GM12878 (cell line): ENCODE measurements around the gene CLEC16A. TPM values are rescaled to one million over a fixed set of nuclear protein-coding genes. Genes with fewer than 3 reads are reported as not detected.

Experiments
- ATAC-seq: fragments of 200-7000 bp; cut with Tn5 transposase; 3 replicates; pipeline ENCODE4 v1.9.1; 2020; ENCODE audit warnings: mild to moderate bottlenecking, moderate library complexity
- BruUV-seq: library from RNA; stranded (reverse); fragments of 400-500 nt; replicated peaks from 2 replicates; lab custom pipeline; 2021; lab: Mats Ljungman, UMichigan
- CTCF ChIA-PET: fragments of 300-600 bp; sonication (Branson Sonifier 250); formaldehyde crosslinking; extraction: SDS; loops from one replicate; lab custom pipeline; 2021; ENCODE audit warnings: inconsistent platforms; lab: Yijun Ruan, JAX
- POLR2A ChIA-PET: fragments of 350-600 bp; formaldehyde crosslinking; extraction: SDS; loops from one replicate; lab custom pipeline; 2021; ENCODE audit warnings: inconsistent platforms; lab: Charles Lee
- RAD21 ChIA-PET: fragments of 300-600 bp; sonication (Branson Sonifier 250); formaldehyde crosslinking; loops from one replicate; lab custom pipeline; 2023; ENCODE audit warnings: antibody characterized with exemption; ENCODE audit not compliant: unreplicated experiment; lab: Charles Lee
- SMC1A ChIA-PET: fragments of 300-600 bp; sonication (Branson Sonifier 250); formaldehyde crosslinking; loops from one replicate; lab custom pipeline; 2023; ENCODE audit not compliant: unreplicated experiment, uncharacterized antibody; lab: Charles Lee
- DNase-seq: peaks from one replicate; pipeline ENCODE4 v3.0.0-alpha.2; 2011; ENCODE audit warnings: low read depth, low spot score
- FAIRE-seq: peaks from 3 replicates; lab custom pipeline; 2011; peaks lifted over from hg19 to GRCh38; lab: Jason Lieb, UNC
- H2AFZ ChIP-seq: 2 replicates; pipeline ENCODE4 v1.6.0; 2011; ENCODE audit warnings: low read depth, low read length, control low read depth; ENCODE audit not compliant: control insufficient read depth
- H3K27ac ChIP-seq: 2 replicates; pipeline ENCODE4 v1.5.1; 2011; ENCODE audit warnings: control low read depth; ENCODE audit not compliant: control insufficient read depth, insufficient read depth
- H3K27me3 ChIP-seq, 2 experiments: replicated peaks in 1 of 2; 2 replicates each; pipeline versions ENCODE4 v1.6.0 to v1.6.1; 2011; ENCODE audit warnings: low read length in 1 of 2; ENCODE audit not compliant: control insufficient read depth in 2 of 2, insufficient read depth in 2 of 2
- H3K36me3 ChIP-seq, 2 experiments: 2 replicates each; pipeline ENCODE4 v1.5.1; 2011; ENCODE audit warnings: low read length in 1 of 2; ENCODE audit not compliant: control insufficient read depth in 2 of 2, insufficient read depth in 2 of 2
- H3K4me1 ChIP-seq: 2 replicates; pipeline ENCODE4 v1.6.1; 2011; ENCODE audit warnings: mild to moderate bottlenecking, low read length, moderate library complexity, mixed read lengths; ENCODE audit not compliant: control insufficient read depth, insufficient read depth
- H3K4me2 ChIP-seq: 2 replicates; pipeline ENCODE4 v1.6.0; 2011; ENCODE audit warnings: control low read depth; ENCODE audit not compliant: control insufficient read depth, insufficient read depth
- H3K4me3 ChIP-seq: fragments of 200-600 bp; sonication (generic); 2 replicates; pipeline ENCODE4 v1.5.1; 2016
- H3K79me2 ChIP-seq: 2 replicates; pipeline ENCODE4 v1.6.0; 2011; ENCODE audit warnings: low read length; ENCODE audit not compliant: control insufficient read depth, insufficient read depth
- H3K9ac ChIP-seq: 2 replicates; pipeline ENCODE4 v1.8.0; 2011; ENCODE audit warnings: low read length, control low read depth, mixed read lengths; ENCODE audit not compliant: control insufficient read depth, insufficient read depth
- H3K9me3 ChIP-seq: replicated peaks from 3 replicates; pipeline ENCODE4 v1.5.1; 2011; ENCODE audit warnings: mild to moderate bottlenecking, low read length; ENCODE audit not compliant: control insufficient read depth, insufficient read depth
- H4K20me1 ChIP-seq: 2 replicates; pipeline ENCODE4 v1.6.0; 2011; ENCODE audit not compliant: control insufficient read depth, insufficient read depth
- ATF7 ChIP-seq: fragments of 450-650 bp; IDR thresholded peaks from 2 replicates; pipeline ENCODE4 v1.6.1; 2016; ENCODE audit warnings: low read depth, mild to moderate bottlenecking
- CEBPB ChIP-seq, 2 experiments: fragments of 150-350 bp in 1 of 2; IDR thresholded peaks; 2 replicates each; pipeline ENCODE4 v1.6.1; 2012 to 2014; ENCODE audit warnings: low read depth in 2 of 2, low read length in 2 of 2, borderline replicate concordance in 1 of 2, inconsistent platforms in 1 of 2
- CHD4 ChIP-seq: fragments of 200-600 bp; sonication (generic); IDR thresholded peaks from 2 replicates; pipeline ENCODE4 v1.6.1; 2016; ENCODE audit warnings: mild to moderate bottlenecking
- E4F1 ChIP-seq: fragments of 450-650 bp; IDR thresholded peaks from 2 replicates; pipeline ENCODE4 v1.6.1; 2018; ENCODE audit warnings: borderline replicate concordance, mild to moderate bottlenecking; ENCODE audit not compliant: partially characterized antibody
- ELK1 ChIP-seq: IDR thresholded peaks from 2 replicates; pipeline ENCODE4 v1.6.1; 2012; ENCODE audit warnings: low read depth, low read length, improper control_type of control experiment
- ESRRA ChIP-seq: IDR thresholded peaks from 2 replicates; pipeline ENCODE4 v1.6.1; 2012; ENCODE audit warnings: mild to moderate bottlenecking, low read length, improper control_type of control experiment
- NFIC ChIP-seq: IDR thresholded peaks from 2 replicates; pipeline ENCODE4 v1.6.1; 2012; ENCODE audit warnings: low read depth, mild to moderate bottlenecking, inconsistent platforms, low read length, moderate library complexity
- POLR2A ChIP-seq: IDR thresholded peaks from 2 replicates; pipeline ENCODE4 v1.6.1; 2011; ENCODE audit warnings: low read depth, mild to moderate bottlenecking, low read length
- RAD21 ChIP-seq: IDR thresholded peaks from 2 replicates; pipeline ENCODE4 v1.6.1; 2011; ENCODE audit warnings: mild to moderate bottlenecking, low read depth, low read length, moderate library complexity; ENCODE audit not compliant: insufficient read depth
- SKIL ChIP-seq: fragments of 450-650 bp; IDR thresholded peaks from 2 replicates; pipeline ENCODE4 v1.6.1; 2017; ENCODE audit warnings: mild to moderate bottlenecking, low read depth, inconsistent platforms; ENCODE audit not compliant: poor library complexity, severe bottlenecking
- SRF ChIP-seq, 2 experiments: IDR thresholded peaks; 2 replicates each; pipeline ENCODE4 v1.6.1; 2011; ENCODE audit warnings: low read depth in 2 of 2, low read length in 2 of 2, mild to moderate bottlenecking in 1 of 2, moderate library complexity in 1 of 2
- STAT1 ChIP-seq: fragments of 450-650 bp; conservative IDR thresholded peaks from 2 replicates; pipeline ENCODE4 v1.6.1; 2014; ENCODE audit warnings: antibody characterized with exemption, mild to moderate bottlenecking
- YY1 ChIP-seq: IDR thresholded peaks from 2 replicates; pipeline ENCODE4 v1.6.1; 2011; ENCODE audit warnings: low read depth, mild to moderate bottlenecking, low read length
- ZZZ3 ChIP-seq: IDR thresholded peaks from 2 replicates; pipeline ENCODE4 v1.6.1; 2011; ENCODE audit warnings: low read depth; ENCODE audit not compliant: control insufficient read depth, insufficient read length
- WGBS: methylation state at CpG from one replicate; pipeline ENCODE4 v1.1.6; 2016; ENCODE audit warnings: low lambda C conversion rate; ENCODE audit not compliant: insufficient replicate concordance, insufficient coverage; ENCODE audit errors: missing lambda C conversion rate; 5-methylcytosine and 5-hydroxymethylcytosine counted together
- in situ Hi-C: fragments of 300-500 bp; cut with MboI; formaldehyde crosslinking; loops from 9 replicates; pipeline ENCODE4 v1.14.3; 2018; ENCODE audit warnings: mixed read lengths
- intact Hi-C: fragments of 100-400 bp; cut with micrococcal nuclease; formaldehyde crosslinking; loops from one replicate; pipeline ENCODE4 v1.14.2; 2022; ENCODE audit not compliant: unreplicated experiment
- polyA plus RNA-seq, 11 experiments: library from polyadenylated mRNA; depleted of rRNA in 4 of 11; unstranded in 6 of 11; stranded (reverse) in 5 of 11; fragments of >200 nt; fragmentation: Nextera tagmentation in 4 of 11; fragmentation: Illumina TruSeq in 1 of 11; extraction: Ambion mirVana in 4 of 11; extraction: Trizol in 1 of 11; gene quantifications; 1 replicate in 1 of 11; 2 replicates in 10 of 11; pipeline versions ENCODE4 v1.2.1 to v1.2.3, GENCODE V29; 2011 to 2016; ENCODE audit warnings: inconsistent platforms in 2 of 11, missing spikeins in 2 of 11, low read depth in 1 of 11
- total RNA-seq, 4 experiments: library from RNA; depleted of rRNA in 3 of 4; stranded (reverse); fragments of >200 nt in 3 of 4; fragmentation: Illumina TruSeq in 1 of 4; extraction: Trizol in 1 of 4; gene quantifications; 2 replicates each; pipeline versions ENCODE4 v1.2.1 to v1.2.3, GENCODE V29; 2013 to 2021

The CLEC16A gene
- total and polyA plus RNA-seq, 10 of the 15 experiments (the other 5 are each of a cell fraction or from before 2014, with no cell fraction given) = 1.5 to 28.8 (median 19.2) TPM

- no TSS peak for BruUV-seq
- H3K27me3 ChIP-seq = no peaks in the 10 kb centered on the region
- intact Hi-C loops (no loop called here), in situ Hi-C loops (no loop called here)
- DNase-seq (peak; percentile 91), ATAC-seq (peak; percentile 83), FAIRE-seq (peak; percentile 72)
- SMC1A ChIA-PET = interaction anchor here (0.6 to 4.8 kb wide), 31 partner anchors 8 to 560 kb away, joined by 3 to 83 read pairs (median 4); partner anchors contain the start of genes CIITA and NUBP1
- no peaks in the 10 kb centered on the region for H3K9me3 ChIP-seq
- H4K20me1 ChIP-seq = no peaks in the 10 kb centered on the region
- CTCF ChIA-PET = interaction anchor here (0.7 to 7.1 kb wide), 25 partner anchors 9 to 436 kb away, joined by 3 to 107 read pairs (median 5); partner anchors contain the start of genes DEXI and SOCS1
- peak overlapping the region; percentile 28; the same call in 1 of the 2 replicates for H3K4me3 ChIP-seq
- H3K4me1 ChIP-seq = peaks cover 28% of the 10 kb centered on the region
- H3K27ac ChIP-seq = peak overlapping the region; percentile 62
- peak overlapping the region; percentile 90 for H3K4me2 ChIP-seq
- no peaks in the 10 kb centered on the region for H3K36me3 ChIP-seq
- H3K9ac ChIP-seq = peak overlapping the region; percentile 48
- H3K79me2 ChIP-seq = peaks cover 68% of the 10 kb centered on the region
- H2AFZ ChIP-seq = peak overlapping the region; percentile 52
- 4% methylated on average over 7 of the region's 7 CpGs for WGBS
- POLR2A ChIA-PET = interaction anchor here (0.6 to 4.3 kb wide), 20 partner anchors 9 to 427 kb away, joined by 3 to 38 read pairs (median 4); partner anchors contain the start of gene DEXI
- RAD21 ChIA-PET = interaction anchor here (0.6 to 6.1 kb wide), 20 partner anchors 9 to 459 kb away, joined by 3 to 61 read pairs (median 6); partner anchors contain the start of genes CIITA, DEXI and SOCS1
- TF ChIP-seq CEBPB (IDR thresholded peaks at IDR 0.05; ENCODE audit: borderline replicate concordance in 1 of 2, low read depth in 2 of 2, low read length in 2 of 2) (no peak), E4F1 (no peak), CHD4 (no peak), SRF (IDR thresholded peaks at IDR 0.05; ENCODE audit: low read depth in 2 of 2, low read length in 2 of 2) (no peak), STAT1 (no peak), ELK1 (no peak), POLR2A (no peak), ZZZ3 (no peak), NFIC (no peak), YY1 (no peak), ATF7 (peak; percentile 73), SKIL (peak; percentile 52), RAD21 (no peak), ESRRA (no peak)
These were observed 5.1 kb downstream of the CLEC16A start for GRCh38 chr16:10949424-10949970.
